ENCODE data around the gene NPTX1. TPM values are rescaled to one million over a fixed set of nuclear protein-coding genes. Genes with fewer than 3 reads are reported as not detected.

NPTX1 gene
- total RNA-seq, 2 experiments from 2014 or later: 5.3 to 6.2 TPM

GRCh38 chr17:80424878-80425765, 51.3 kb downstream of the NPTX1 start:
- Mint-ChIP-seq H3K4me1 (peaks cover 7% of the 10 kb centered on the region), H3K4me3 (no peak overlapping the region), H3K27ac (no peak overlapping the region), H3K27me3 (no peaks in the 10 kb centered on the region), H3K9me3 (no peaks in the 10 kb centered on the region), H3K36me3 (no peaks in the 10 kb centered on the region)
- DNase-seq: no peak

GRCh38 chr17:80424261-80424660, 52.1 kb downstream of the NPTX1 start:
- Mint-ChIP-seq H3K36me3 (no peaks in the 10 kb centered on the region), H3K4me1 (peaks cover 7% of the 10 kb centered on the region), H3K4me3 (no peak overlapping the region), H3K27ac (no peak overlapping the region), H3K27me3 (no peaks in the 10 kb centered on the region), H3K9me3 (no peaks in the 10 kb centered on the region)
- no peak for DNase-seq

GRCh38 chr17:80423536-80424225, 52.7 kb downstream of the NPTX1 start:
- no peaks in the 10 kb centered on the region for H3K27me3 Mint-ChIP-seq
- H3K36me3 Mint-ChIP-seq: no peaks in the 10 kb centered on the region
- H3K4me3 Mint-ChIP-seq: no peak overlapping the region
- H3K9me3 Mint-ChIP-seq: no peaks in the 10 kb centered on the region
- no peak overlapping the region for H3K27ac Mint-ChIP-seq
- DNase-seq: no peak
- peaks cover 7% of the 10 kb centered on the region for H3K4me1 Mint-ChIP-seq

- H3K27ac Mint-ChIP-seq: no peak overlapping the region
- peaks cover 7% of the 10 kb centered on the region for H3K4me1 Mint-ChIP-seq
- H3K36me3 Mint-ChIP-seq: no peaks in the 10 kb centered on the region
- H3K9me3 Mint-ChIP-seq: no peaks in the 10 kb centered on the region
- H3K27me3 Mint-ChIP-seq: no peaks in the 10 kb centered on the region
- no peak for DNase-seq
- no peak overlapping the region for H3K4me3 Mint-ChIP-seq
Observed at GRCh38 chr17:80422981-80423380, 53.4 kb downstream of the NPTX1 start.

GRCh38 chr17:80422276-80422675, 54.1 kb downstream of the NPTX1 start:
- H3K27me3 Mint-ChIP-seq: no peaks in the 10 kb centered on the region
- H3K4me1 Mint-ChIP-seq: peaks cover 8% of the 10 kb centered on the region
- no peak overlapping the region for H3K4me3 Mint-ChIP-seq
- DNase-seq: no peak
- no peaks in the 10 kb centered on the region for H3K9me3 Mint-ChIP-seq
- H3K27ac Mint-ChIP-seq: no peak overlapping the region
- H3K36me3 Mint-ChIP-seq: no peaks in the 10 kb centered on the region

- Mint-ChIP-seq H3K4me3 (no peak overlapping the region), H3K27me3 (no peaks in the 10 kb centered on the region), H3K4me1 (peaks cover 11% of the 10 kb centered on the region), H3K36me3 (no peaks in the 10 kb centered on the region), H3K27ac (no peak overlapping the region), H3K9me3 (no peaks in the 10 kb centered on the region)
- no peak for DNase-seq
Observed at GRCh38 chr17:80421381-80422090, 54.9 kb downstream of the NPTX1 start.

GRCh38 chr17:80419255-80419654, 57.2 kb downstream of the NPTX1 start:
- Mint-ChIP-seq H3K27ac (no peak overlapping the region), H3K9me3 (no peaks in the 10 kb centered on the region), H3K4me1 (peaks cover 14% of the 10 kb centered on the region), H3K27me3 (peaks cover 4% of the 10 kb centered on the region), H3K4me3 (no peak overlapping the region), H3K36me3 (peaks cover 2% of the 10 kb centered on the region)
- no peak for DNase-seq

- Mint-ChIP-seq H3K9me3 (no peaks in the 10 kb centered on the region), H3K27me3 (peaks cover 7% of the 10 kb centered on the region), H3K36me3 (peaks cover 2% of the 10 kb centered on the region), H3K4me3 (no peak overlapping the region), H3K4me1 (peaks cover 16% of the 10 kb centered on the region), H3K27ac (no peak overlapping the region)
- no peak for DNase-seq
Observed at GRCh38 chr17:80418589-80418988, 57.8 kb downstream of the NPTX1 start.

Other genes with a start within 250 kb of the NPTX1 start
- 100 to 1,000 TPM; 109 TPM for gene RNF213, start 215.8 kb downstream of the NPTX1 start, total RNA-seq
- gene ENDOV, start 61.4 kb downstream of the NPTX1 start, total RNA-seq: 10 to 100 TPM; 11.7 to 13.8 TPM
- gene RPTOR, start 68.2 kb upstream of the NPTX1 start, total RNA-seq: 10 to 100 TPM; 43.6 to 47.2 TPM

All from activated naive CD8-positive, alpha-beta T cell treated with anti-CD3 and anti-CD28 coated beads for 36 hours (primary cell).